GM18519 (cell line): ENCODE data around the gene AGPAT1.
"Not testable (repeated sequence)": the region's sequence is repeated elsewhere in the genome, so short reads cannot be mapped to it uniquely, and the experiment has no call there.

Experiments
- ATAC-seq: cut with Tn5 transposase; IDR thresholded peaks from one replicate; pipeline ENCODE4 v1.9.1; 2021; ENCODE audit warnings: mild to moderate bottlenecking, moderate library complexity; ENCODE audit not compliant: unreplicated experiment, low FRiP score

The AGPAT1 gene

DNA sequence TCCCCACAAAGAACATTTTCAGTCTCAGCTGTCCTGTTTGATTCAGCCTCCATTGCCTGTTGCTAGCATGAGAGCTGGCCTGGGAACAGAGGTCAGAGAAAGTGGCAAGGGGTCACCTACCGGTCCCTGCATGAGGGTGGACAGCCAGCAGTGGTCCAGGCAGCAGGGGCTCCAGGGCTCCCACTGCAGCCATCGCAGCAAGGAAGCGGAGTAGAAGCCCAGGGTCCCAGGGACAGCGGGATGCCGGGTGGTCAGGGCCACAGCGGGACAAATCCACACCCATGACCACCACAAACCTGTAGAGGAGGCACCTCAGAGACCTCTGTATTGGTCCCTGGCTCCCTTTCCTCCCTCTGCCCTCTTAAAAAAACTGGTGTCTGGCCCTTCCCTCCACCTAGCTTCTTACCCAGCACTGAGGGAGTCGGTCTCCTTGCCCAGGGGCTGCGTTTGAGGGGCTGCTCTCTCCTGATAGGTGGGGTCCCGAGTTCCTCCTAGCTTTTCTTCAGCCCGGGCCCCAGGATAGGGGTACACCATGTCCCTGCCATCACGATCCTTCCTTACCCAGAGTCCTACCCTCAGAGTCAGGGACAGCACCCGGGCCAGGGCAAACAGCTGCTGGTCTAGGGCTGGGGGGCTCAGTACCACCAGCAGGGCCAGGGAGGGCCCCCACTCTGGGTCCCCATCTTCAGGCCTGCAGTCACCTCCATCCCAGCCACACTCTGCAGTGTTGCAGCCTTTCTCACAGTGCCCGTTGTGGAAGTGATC lies 25.0 kb upstream of the AGPAT1 start:
- ATAC-seq, result no peak

DNA sequence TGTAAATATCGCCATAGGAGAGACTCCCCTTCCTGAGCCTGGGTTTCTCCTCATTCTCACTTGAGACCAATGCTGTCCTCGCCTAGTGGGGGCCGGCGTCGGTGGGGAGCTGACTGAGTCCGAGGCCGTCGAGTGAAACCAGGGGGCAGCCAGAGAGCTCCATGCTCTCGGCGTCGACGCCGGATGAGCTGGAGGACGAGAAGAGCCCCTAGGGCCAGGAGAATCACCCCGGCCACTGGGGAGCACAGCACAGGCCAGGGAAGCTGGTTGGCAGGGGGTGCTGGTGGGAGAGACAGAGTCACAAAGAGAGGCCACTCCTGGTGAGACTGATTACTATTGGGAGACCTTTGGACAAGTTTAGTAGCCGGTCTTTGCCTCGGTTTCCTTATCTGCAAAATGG lies 23.0 kb upstream of the AGPAT1 start:
- ATAC-seq, result no peak

DNA sequence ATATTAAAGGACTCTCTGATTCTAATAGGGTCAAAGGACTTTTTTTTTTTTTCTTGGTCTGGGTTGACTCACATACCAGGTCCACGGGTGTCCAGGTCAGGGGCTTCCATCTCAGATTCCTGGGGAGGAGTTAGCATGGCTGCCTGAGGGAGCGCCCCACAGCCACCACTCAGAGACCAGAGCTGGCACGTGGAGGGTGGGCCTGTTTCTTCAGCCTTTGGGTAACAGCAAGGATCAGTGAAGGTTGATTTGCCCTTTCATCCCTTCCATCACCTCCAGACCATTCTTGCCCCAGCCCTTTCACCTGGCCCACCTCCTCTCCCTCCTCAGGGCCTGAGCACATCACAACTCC lies 22.4 kb upstream of the AGPAT1 start:
- ATAC-seq, result no peak

DNA sequence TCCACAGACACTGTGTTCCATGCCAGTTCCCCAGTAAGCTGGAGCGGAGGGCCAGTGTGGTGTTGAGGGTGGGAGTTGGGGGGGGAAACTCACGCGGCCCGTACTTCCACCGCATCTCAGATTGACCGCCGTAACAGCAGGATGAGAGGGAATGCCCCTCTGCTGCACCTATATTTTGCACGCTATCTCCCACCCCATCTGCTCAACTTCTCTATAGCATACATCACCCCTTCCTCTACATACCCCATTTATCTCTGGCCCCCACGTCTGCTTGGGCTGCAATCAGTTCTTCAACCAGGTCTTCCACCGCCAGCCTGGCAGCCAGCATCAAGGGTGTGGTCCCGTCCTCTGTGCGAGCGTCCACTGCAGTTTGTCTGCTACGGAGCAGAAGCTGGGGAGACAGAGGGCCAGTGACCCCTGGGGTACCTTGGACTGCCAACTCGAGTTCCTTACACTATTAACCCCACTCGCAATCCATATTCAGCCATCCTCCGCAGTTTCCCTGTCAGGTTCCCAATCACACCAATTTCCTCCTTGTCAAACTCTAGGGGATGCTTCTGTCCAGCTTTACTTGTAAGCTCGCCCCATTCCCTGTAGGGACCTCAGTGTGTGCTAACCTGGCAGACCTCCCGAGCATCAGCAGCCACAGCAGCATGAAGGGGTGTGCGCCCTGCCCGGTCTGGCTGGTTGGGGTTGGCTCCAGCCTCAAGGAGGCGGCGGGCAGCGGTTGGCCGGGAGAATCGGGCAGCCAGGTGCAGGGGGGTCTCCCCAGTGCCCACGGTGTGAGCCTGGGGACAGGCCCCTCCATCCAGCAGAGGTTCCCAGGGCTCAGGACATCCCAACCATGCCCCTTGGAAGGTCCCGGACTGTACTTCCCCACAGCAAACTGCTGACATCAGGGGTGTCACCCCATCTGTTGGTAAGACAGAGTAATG lies 21.1 kb upstream of the AGPAT1 start:
- ATAC-seq, result no peak

DNA sequence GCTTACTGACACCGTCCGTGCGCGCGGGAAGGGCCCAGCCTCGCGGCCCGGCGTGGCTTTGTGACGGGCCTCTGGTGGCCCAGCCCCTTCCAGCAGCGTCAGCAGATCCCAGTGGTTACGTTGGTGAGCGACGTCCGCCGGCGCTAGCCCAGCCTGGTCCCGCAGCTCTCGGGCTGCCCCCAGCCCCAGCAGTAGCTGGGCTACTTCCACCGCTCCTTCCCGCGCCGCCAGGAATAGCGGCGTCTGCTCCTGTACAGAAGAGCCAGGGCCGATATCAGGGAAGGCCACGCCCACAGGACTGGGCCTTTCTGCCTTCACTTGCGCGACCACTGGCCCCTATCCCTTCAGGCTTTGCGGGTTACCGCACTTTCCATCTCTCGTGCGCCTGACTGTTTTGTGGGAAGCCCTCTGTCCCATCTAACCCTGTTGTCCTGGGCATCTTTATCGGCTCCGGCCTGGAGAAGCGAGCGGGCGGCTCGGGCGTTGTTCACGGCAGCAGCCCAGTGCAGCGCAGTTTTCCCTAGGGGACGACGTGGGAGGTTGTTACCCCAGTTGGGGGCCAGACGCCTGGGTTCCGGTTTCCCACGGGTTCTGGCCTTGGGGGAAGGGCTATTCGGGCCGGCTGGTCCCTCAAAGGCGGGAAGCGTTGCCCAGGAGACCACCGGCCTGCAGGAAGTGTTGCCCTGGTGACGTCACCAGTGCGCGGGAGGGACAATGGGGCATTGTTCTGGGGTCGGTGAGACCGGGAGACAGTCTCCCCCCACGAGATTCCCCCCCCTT lies 20.2 kb upstream of the AGPAT1 start:
- peak; percentile 66 for ATAC-seq

DNA sequence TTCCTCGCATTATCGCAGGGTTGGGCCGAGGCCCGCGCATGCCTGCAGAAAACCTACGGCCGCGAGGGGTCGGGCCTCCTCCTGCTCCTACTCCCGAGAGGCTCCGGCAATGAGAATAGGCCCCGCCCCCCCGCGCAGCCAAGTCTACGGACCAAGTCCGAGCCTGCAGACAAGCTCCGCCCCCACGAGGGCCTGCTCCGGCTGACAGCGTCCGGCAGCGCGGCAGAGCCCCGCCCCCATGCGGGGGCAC lies 19.7 kb upstream of the AGPAT1 start:
- ATAC-seq, result peak; percentile 60

DNA sequence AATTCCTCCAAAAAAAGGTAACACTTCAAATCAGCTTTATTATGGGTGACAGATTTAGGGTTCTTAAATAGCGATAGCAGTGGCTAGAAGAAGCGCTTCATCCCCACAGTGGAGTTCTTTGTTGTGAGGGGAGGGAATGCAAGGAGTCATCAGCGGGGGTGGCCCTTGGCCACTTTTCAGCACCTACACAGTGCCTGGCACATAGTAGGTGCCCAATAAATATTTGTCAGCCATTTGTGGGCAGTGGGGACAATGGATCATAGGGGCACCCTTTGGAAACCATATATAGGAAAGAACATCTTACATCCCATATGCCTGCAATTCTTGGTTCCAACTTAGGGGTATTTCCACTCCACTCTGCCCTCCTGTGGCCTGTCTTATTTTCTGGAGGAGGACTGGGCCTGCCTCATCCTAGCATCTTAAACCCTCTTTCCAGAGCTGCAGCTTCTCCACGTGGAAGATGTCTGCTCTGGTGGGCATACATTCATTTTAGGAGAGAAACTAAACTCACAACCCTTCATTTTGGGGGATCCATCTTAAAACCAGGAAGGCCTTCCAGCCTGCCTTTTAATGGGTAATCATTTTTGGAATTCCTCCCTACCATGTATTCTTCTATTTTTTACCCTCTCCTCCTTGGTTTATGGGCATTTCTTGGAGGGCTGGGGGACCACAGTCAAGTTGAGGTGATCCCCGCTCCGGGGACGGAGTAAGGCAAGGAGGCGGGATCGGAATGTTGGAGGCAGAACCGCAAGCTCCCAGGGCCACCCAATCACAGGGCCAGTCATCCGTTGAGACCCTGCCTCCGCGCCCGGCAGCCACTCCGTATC lies 19.2 kb upstream of the AGPAT1 start:
- ATAC-seq, result no peak

DNA sequence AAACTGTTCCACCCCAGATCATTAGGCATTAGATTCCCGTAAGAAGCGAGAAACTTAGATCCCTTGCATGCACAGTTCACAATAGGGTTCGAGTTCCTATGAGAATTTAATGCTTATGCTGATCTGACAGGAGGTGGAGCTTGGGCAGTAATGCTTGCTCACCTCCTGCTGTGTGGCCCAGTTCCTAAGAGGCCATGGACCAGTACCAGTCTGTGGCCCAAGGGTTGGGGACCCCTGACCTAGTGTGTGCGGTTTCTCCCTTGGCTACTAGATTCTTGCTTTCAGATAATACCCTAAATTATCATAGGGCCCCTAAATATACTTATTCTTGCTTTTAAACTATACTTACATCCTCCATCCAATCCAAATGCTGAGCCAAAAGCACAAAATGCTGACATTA lies 18.5 kb upstream of the AGPAT1 start:
- no peak for ATAC-seq

DNA sequence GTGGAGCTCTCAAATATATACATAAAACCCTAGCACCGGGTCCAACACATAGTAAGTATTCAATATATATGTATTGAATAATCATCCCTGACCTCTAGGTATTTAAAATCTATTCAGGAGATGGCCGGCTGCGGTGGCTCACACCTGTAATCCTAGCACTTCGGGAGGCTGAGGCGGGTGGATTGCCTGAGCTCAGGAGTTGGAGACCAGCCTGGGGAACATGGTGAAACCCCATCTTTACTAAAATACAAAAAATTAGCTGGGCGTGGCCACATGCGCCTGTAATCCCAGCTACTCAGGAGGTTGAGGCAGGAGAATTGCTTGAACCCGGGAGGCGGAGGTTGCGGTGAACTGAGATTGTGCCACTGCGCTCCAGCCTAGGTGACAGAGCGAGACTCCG lies 17.2 kb upstream of the AGPAT1 start:
- not testable (repeated sequence) for ATAC-seq

DNA sequence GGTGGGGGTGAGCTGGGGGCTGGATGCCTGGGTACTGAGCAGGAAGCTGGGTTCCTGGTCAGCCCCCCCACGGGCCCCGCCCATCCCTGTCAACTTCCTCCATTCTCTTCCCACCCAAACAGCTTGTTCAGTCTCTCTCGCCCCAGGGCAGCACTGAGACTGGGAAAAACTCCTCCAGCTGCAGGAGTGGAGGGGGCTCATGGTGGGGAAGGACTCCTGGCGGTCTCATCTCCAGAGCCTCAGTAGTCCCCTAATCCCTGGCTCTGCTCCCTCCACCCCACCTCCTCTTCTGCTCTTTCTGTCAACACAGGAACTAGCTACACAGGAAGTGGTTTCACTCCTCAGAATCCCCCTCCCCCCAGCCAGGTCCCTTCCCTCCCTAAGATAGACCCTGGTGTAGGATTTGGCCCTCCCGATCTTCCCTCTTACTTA lies 16.7 kb upstream of the AGPAT1 start, which contains the start of gene GPSM3:
Gene GPSM3, minus strand, starts transcription at position 36 of the 432 bp plus-strand sequence. CDS start 130 bp downstream, outside the sequence.
- ATAC-seq, result no peak

DNA sequence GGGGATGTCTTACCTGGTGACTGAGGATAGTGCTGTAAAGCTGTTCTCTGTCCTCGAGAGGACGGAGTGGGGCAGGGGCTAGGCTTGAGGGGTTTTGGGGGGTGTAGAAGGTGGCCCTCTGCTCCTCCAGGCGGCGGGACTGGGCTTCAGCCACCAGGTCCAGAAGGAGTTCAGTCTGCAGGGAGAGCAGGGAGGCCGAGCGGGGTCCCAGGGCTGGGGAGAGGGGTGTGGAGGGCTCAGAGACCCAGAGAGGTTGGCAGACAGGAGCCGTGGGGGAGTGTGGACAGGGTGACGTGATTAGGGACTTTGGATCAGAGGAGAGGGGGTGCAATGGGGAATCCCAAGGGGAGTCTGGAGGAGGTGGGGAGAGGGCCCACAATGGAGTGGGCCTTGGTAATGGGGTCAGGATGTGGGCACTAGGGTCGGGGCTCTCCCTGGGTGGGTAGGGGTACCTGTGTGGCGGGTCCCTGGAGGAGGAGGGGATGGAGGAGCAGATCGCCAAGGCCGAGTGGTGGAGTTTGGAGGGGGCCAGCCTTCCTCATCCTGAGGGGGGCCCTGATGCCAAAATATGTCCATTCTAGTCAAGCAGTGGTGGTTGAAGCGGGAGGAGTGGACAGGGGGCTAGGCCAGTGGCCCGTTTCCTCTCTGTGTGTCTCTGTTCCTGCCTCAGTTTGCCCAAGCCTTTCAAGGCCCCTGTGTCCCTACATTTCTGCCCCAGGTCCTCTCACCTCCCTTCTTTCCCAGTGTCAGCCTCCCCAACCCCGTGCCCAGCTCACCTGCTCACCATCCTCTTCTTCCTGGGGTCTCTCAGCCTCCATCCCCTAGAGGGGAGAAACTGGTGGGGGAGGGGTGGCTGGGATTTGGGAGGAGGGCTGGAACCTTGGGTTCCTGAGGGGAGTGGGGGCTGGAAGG lies 16.1 kb upstream of the AGPAT1 start:
- no peak for ATAC-seq

DNA sequence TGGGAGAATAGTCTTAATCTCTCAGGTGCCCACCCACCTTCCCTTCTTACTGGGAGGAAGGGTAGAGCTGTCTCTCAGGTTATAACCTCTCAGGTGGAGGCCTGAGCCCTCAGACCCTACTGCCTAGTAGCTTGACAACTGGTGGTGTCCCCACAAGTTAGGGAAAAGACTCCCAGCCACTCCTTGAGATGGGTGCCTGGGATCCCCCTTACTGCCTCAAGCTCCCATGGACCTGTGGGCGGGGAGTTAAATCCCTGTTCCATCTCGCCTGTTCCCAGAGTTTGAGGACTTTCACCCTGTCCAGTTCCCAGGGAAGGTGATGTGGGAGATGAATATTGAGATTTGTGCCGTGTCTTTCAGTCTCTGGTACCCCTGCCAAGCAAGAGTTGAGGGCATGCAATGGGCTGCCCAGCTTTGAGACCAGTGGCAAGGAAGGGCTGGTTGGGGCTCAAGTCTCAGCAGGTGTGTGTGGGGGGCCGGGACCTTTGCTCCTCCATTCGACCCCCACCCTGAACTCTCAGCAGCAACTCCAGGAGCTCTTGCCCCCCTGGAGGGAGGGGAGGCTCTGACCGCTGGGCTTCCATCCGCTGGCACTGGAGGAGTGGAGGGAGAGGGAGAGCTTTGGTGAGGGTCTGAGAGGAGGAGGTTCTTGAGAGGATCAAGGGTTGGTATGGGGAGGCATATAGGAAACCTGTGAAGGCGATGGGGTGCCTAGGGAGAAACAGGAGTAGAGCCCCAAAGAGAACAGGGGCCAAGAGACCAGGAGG lies 15.2 kb upstream of the AGPAT1 start:
- ATAC-seq, result no peak

DNA sequence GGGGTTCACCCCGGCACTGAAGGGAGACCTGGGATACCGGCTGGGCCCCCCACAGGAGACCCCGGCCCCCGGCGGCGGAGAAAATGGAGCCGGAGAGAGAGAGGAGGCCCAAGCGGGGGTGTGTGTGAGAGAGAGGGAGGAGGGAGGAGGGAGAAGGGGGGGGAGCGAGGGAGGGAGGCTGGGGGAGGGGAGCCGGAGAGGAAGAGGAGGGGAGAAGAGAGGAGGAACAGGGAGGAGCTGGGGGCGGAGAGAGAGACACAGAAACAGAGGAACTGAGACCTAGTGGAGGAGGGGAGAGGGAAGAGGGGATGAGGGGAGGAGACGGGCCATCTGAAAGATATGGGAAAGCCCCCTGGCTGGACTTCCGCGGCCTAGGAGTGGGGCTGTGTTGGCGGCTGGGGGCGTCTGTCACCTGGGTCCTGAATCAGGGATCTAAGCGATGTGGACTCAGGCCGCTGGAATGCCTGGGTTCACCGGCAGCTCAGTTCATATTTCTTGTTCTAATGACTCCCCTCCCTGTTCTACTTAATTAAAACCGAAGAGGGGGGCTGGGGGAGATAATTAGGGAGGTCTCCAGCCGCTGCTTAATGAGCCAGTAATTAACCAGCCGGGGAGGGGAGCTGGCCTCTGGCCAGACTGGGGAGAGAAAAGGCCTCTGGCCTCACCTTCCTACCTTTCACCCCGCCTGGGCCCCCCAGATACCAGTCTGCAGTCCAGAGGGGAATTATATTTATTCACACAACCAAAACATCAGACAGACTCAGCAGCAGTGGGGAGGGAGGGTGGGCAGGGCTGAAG lies 14.4 kb upstream of the AGPAT1 start, which contains the start of gene PBX2:
Gene PBX2, minus strand, starts transcription at position 149 of the 798 bp plus-strand sequence. CDS start 287 bp downstream, outside the sequence.
- ATAC-seq, result no peak

DNA sequence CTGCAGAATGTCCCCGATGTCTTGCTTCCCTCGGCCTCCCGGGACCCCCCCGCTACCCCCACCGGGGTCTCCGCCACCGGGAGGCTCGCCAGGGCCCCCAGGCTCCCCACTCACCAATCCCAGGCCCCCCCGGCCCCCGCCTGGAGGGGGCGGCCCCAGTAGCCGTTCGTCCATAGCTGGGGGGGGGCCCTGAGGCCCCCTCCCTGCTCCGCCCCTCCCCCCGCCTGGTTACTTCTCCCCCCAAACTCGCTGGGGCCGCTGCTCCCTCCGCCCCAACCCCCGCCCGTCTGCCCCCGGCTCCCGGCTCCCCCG lies 13.8 kb upstream of the AGPAT1 start:
- no peak for ATAC-seq

DNA sequence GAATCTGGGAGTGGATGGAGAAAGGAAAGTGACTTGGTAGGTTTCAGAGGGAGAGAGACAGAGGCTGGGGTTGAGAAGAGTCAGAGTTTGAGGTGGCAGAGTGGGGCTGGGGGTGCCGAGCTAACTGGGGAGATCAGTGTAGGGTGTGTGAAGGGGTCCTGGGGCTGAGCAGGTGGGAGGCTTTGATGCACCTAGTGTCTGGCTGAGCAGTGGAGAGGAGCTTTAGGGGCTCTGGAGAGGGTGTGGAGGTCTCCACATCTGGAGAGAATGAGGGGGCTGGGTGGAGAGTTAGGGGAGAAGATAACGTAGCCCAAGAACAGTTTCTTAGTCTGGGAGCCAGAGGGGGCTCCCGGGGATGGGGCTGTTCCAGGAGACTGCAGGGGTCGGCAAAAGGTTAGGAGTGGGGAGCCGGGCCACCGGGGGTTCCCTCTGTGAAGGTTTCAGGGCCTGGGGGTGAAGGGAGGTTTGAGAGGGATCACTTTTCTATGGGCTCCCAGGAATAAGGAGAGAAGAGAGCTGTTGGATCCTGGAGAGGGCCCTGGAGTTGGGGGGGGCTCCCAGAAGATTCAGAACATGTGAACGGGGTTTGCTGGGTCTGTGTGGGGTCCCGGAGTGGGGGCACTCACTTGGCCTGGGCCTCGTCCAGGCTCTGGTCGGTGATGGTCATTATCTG lies 13.3 kb upstream of the AGPAT1 start:
- no peak for ATAC-seq

DNA sequence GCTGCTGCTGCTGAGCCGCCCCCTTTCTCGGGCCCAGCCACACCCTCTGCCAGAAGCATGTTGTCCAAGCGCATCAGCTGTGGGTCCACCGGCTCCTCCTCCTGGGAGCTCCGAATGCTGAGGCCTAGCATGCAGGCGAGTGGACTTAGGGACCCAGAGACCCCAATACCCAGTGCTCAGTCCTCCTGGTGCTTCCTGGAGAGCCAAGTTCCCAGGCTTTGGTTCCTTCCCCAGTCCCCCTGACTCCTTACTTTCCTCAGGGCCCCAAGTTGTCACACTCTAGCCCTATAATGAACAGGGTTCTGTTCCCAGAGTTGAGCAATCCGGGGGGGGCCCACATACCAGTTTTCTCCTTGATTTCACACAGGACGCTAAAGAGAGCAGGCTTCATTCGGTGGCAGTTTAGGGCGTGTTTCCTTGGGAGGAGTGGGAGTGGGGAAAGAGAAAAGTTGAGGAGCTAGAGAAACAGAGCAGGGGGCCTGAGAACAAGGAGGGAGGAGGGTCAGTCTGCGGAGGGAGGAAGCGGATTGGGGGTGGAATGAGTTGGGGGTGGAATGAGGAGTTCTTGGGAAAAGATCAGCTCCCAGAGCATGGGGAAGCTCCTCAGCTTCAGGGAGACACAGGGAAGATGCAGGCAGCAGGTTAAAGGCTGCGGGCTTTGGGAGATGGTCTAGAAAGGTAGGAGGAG lies 12.6 kb upstream of the AGPAT1 start:
- ATAC-seq, result no peak
